SH-SY5Y (cell line): ENCODE data around the gene SV2B.

Source experiments
- GATA2 ChIP-seq: IDR thresholded peaks from 2 replicates; pipeline ENCODE4 v1.6.1; 2011; ENCODE audit warnings: mild to moderate bottlenecking, low read depth, low read length
- GATA3 ChIP-seq: IDR thresholded peaks from 2 replicates; pipeline ENCODE4 v1.6.1; 2011; ENCODE audit warnings: low read depth, mild to moderate bottlenecking, low read length, moderate library complexity

Gene SV2B

DNA sequence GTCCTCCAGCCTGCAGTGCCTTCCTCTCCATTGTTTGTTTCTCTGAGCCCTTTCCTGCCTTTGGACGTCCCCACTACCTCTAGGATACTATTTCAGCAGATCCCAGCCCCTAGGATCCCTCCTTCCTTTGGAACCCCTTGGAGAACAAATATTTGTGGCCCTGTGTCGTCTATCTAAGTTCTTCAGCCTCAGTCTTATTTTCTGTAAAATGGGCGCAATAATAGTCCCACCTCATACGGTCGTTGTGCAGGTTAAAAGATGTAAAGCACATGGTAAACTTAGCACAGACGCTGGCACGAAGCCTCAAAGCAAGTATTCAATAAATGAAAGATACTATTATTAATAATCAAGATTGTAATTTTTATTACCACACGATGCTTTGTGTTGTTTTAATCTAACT is 122.0 kb downstream of the SV2B start:
- TF ChIP-seq GATA2 = no peak
- no peak for TF ChIP-seq GATA3

DNA sequence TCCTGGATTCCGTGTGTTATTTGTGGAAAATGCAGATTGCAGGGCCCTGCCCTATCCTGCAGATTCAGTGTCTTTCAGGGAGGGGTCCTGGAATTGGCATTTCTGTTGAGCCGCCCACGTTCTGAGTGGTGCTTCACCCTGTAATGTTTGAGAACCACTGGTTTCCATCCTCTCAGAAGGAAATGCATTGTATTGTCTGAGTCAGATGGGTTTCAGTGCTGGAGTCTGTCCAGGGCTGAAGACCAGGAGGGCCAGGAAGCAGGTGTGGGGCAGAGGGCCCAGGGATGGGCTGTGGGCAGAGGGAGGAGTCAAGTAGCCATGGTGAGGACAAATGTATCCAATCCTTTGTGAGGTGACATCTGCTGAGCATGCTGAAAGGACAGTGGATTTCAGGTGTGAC is 123.8 kb downstream of the SV2B start:
- TF ChIP-seq GATA3 (no peak), GATA2 (no peak)

DNA sequence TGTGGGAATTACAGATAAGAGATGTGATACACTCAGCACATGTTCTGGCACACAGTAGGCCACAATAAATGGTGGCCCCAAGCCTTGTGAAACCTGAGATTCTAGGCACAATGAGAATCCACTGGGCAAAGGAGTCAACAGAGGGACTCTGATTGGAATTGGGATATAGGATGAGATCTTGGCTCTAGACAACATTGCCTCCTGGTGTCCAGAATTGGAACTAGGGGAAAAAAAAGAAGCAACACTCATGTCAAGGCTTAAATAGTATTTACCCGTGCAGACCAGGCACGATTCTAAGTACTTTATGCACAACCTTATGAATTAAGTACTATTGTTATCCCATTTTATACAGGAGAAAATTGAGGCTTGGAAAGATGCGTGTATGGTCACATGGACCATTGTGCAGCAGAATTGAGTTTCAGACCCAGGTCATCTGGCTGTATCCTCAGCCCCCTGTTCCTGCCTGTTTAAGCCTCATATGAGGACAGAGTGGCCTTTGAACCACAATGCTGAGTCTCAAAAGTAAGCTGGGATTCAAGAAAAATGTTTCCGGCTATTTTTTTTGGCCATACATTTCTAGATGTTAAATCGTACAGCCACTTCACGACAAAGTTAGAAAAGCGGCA is 124.8 kb downstream of the SV2B start:
- no peak for TF ChIP-seq GATA3
- no peak for TF ChIP-seq GATA2

DNA sequence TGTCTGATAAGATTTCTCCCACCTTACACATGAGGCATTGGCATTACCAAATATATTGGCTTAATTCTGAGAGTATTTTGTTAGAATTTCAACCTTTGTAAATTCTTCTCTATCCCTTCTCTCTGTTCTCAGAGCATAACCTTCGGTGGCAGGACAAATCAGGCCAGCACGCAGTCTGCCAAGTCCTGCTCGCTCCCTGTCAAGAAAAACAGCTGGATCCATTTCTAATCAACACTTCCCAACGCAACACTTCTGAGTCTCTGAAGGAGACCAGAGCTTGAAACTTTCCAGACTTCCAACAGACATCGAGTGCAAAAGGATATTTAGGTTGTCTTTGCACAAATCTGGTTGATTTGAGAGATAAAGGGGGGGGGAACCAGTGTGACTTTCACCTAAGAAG is 125.7 kb downstream of the SV2B start:
- no peak for TF ChIP-seq GATA3
- no peak for TF ChIP-seq GATA2

DNA sequence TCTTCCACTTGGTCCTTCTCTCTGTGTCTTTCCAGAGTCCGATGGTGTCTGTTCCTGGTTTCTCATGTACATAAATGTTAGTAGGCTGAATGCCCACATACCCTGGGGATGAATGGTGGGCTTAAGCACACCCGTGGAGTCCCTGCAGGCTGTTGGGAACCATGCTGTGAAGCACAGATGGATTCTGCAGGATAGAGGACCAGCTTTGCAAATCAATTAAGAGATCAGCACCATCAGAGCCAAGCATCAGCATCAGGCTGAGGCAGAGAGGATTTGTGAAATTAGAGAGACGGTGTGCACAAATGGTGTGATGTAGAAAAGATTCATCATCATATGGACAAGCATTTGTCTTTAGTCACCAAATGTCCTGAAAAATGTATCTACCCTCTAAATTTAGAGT is 127.1 kb downstream of the SV2B start:
- no peak for TF ChIP-seq GATA2
- TF ChIP-seq GATA3 = no peak

DNA sequence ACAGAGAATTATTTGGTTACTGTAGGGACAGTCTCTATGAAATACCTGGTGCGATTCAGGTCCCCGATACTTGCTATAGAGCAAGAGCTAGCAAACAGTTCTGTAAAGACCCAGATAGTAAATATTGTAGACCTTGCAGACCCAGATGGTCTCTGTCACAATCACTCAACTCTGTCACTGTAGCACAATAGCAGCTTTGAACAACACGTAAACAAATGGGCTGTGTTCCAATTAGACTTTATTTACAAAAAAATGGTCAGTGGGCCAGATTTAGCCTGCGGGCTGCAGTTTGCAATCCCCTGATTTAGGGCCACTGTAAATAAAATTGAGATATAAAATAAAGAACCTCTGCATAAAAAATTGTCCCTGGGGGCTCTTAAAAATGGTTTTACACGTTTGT is 127.7 kb downstream of the SV2B start:
- no peak for TF ChIP-seq GATA3
- TF ChIP-seq GATA2 = no peak

DNA sequence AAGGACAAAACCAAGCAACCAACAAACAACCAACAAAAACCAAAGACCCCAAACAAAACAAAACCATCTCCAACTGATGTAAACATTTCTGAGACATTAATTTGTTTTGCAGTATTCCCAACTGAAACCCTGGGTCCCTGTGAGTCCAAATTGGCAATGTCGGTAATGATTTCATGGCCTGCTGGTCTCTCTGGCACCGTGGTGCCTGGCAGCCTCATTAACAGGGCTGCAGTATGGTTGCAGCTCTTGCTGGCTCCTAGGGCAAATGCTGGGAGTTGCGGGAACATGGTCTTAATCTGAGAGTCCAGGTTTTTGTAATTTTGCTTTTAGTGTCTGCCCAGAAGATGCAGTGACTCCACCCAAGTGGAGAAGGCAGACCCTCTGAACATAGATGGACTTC is 128.3 kb downstream of the SV2B start:
- TF ChIP-seq GATA2 (no peak), GATA3 (no peak)

DNA sequence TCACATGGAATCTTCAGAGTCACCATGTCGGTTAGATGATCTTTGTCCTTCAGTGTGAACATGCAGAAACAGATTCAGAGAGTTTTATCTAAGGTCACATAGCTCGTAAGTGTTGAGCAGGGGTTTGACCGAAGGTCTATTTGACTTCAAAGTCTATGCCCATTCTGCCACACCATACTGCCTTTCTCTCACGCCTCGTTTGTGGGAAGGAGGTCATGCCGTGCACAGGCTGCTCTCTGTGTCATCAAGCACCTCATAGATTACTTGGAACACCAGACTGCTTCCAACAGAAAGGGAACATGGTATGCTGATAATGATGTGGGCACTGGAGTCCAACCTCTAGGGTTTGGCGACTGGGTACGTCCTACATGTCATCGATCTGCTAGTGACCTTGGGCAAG is 128.8 kb downstream of the SV2B start:
- TF ChIP-seq GATA2 (no peak), GATA3 (no peak)

DNA sequence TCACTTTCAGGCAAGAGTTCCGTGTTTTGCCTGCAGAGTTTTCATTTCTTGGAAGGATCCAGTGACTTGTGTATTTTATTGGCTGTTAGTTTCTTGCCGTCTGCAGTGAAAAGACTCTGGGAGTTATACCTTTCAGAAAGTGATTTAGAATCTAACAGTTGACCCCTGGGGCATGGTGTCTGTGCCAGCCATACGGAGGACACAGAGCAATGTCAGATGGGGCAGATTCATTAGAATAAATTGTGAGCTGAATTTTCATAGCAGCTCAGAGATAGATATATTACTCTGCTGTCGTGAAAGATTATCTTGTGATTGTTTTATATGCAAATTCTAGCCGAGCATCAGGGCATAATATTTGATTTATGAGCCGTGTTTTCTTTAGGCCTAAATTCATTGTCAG is 131.6 kb downstream of the SV2B start:
- no peak for TF ChIP-seq GATA2

DNA sequence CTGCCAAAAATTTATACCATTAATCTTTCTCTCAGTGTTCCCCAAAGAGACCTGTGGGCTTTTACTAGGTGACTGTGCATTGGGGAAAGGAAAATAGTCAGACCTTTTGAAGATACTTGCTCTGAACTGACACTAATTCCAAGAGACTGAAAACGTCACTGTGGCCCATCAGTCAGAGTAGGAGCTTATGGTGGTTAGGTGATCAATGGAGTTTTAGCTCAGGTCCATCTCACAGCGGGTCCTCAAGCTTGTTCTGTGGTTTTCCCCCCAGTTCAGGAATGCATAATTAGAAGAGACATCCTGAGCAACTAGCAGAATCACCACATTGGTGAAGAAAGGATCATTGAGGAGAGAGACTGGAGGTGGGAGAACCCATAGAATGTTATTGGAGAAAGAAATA is 134.7 kb downstream of the SV2B start:
- TF ChIP-seq GATA2 (no peak), GATA3 (no peak)

DNA sequence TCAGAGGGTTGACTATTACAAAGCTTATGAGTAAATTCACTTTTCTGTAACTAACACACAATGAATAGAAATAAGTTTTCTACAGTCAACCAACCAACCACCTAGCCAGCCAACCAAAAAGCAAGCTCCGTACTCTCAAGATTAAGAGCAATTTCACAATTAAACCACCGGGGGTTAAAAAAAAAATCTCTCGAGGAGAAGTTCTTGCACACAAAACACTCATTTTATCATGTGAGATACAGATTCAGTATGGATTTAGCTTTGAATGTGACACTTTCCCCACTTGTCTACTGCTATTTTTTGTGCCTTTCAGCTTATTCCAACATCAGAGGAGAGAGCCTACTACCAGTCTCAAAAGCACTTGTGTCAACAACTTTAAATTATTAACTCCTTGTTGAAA is 135.3 kb downstream of the SV2B start:
- TF ChIP-seq GATA3 (no peak), GATA2 (no peak)

DNA sequence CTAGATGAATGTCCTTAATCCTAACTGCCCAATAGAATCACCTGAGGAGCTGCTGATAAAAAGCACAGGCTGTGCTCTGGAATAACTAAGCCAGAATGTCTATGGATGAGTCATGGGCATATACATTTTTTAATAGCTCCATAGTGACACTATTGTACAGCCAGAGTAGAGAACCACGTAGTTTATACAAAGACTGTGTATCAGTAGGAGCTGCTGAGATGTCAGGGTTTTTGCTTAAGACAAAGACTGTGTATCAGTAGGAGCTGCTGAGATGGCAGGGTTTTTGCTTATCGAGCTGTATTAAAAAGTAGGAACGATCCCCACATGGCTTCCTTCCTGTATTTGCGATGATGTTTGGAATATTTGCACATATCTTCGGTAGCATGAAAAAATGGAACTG is 137.4 kb downstream of the SV2B start:
- TF ChIP-seq GATA2 (no peak), GATA3 (no peak)

DNA sequence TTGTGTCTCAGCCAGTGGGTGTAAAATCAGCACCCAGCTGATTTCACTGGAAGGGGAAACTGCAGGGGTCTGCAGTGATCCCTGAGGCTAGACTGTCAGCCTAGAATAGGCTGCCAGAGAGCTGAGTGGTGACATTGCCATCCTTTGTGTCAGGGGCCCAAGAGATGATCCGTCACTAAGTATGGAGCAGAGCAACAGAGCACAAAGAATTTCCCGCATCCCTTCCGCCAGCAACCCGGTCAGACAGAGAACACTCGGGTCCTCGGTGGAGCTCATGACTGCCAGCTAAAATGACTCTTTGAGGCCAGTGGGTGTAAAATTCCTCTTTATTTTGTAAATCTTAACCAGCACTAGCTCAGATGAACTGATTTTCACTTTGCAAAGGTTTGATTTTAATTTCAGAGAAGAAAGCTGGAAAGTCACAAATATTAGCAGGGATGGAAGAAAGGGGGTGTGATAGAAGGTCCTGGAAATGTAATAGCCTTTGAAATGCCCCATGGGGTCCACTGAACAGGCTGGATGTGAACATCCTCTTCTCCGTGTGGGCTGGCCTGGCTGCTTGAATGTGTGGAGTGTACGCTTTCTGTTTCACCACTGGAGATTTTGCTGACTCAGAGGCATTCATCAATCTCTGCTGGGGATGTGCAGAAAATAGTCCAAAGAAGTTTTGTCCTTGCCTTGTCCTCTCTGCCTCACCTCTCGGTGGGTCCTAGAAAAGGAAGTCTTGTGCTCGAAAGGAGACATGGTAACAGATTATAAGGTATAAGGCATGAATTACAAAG is 138.8 kb downstream of the SV2B start:
- TF ChIP-seq GATA3 = no peak
- TF ChIP-seq GATA2 = no peak

DNA sequence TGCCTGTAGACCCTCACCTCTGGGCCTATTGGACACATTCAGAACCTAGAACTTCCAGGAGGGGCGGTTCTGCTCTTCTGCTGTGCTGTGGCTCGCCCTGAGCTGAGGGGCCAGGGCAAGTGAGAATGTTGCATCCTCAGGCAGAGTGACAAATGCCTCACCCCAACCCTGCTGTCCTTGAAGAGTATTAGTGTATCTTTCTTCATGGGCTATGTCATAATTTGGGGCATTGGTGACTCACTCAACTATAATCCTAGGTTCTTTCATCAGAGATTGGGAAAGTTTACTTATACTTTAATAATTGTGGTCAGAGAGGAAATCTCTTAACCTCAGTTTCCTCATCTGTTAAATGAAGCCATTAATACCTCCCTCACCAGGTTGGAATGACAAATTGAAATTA is 143.8 kb downstream of the SV2B start:
- TF ChIP-seq GATA2 (no peak), GATA3 (no peak)

DNA sequence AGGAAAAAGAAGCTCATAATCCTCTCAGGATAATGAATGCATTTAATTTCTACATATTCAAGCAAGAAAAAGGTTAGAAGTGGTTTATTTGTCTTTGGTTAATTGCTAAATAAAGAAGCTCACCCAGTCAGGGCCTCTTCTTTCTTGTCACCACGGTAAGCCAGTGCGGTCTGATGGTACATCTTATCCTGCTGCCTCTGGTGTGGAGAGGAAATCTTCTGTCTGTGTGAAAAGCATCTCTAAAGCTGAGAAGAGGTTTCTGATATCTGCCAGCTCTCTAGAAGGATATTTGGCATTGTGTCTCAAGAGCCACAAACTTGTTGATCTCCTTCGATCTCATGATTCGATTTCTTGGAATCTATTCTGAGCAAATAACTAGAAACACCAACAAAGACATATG is 144.9 kb downstream of the SV2B start:
- TF ChIP-seq GATA3 (no peak), GATA2 (no peak)
